ENCODE measurements around the gene GLRX3.
A peak's percentile ranks its signal among the peaks of the same experiment; 100 is the strongest.

The GLRX3 gene

GRCh38 chr10:130185591-130185990, 49.4 kb downstream of the GLRX3 start:
- Histone ChIP-seq H3K4me3 (ENCODE audit: low read length in 2 of 2) (no peak overlapping the region), H3K4me1 (ENCODE audit: control insufficient read depth in 2 of 2, insufficient read depth in 2 of 2, low read length in 2 of 2) (peaks cover 0 to under 1% of the 10 kb centered on the region in 2 donors), H3K36me3 (ENCODE audit: control insufficient read depth in 2 of 2, insufficient read depth in 2 of 2, low read length in 2 of 2) (peaks cover 32 to 38% of the 10 kb centered on the region in 2 donors), H3K27me3 (ENCODE audit: control insufficient read depth in 2 of 2, insufficient read depth in 2 of 2, low read length in 2 of 2) (no peaks in the 10 kb centered on the region), H3K27ac (ENCODE audit: low read depth in 2 of 2, low read length in 2 of 2) (no peak overlapping the region), H3K9ac (ENCODE audit: low read depth in 1 of 2, low read length in 2 of 2) (no peak overlapping the region), H3K9me3 (ENCODE audit: control insufficient read depth in 2 of 2, low read length in 2 of 2) (no peaks in the 10 kb centered on the region)

- Histone ChIP-seq H3K9ac (ENCODE audit: low read depth in 1 of 2, low read length in 2 of 2) (no peak overlapping the region), H3K36me3 (ENCODE audit: control insufficient read depth in 2 of 2, insufficient read depth in 2 of 2, low read length in 2 of 2) (peaks cover 16 to 22% of the 10 kb centered on the region in 2 donors), H3K9me3 (ENCODE audit: control insufficient read depth in 2 of 2, low read length in 2 of 2) (no peaks in the 10 kb centered on the region), H3K27me3 (ENCODE audit: control insufficient read depth in 2 of 2, insufficient read depth in 2 of 2, low read length in 2 of 2) (no peaks in the 10 kb centered on the region), H3K4me1 (ENCODE audit: control insufficient read depth in 2 of 2, insufficient read depth in 2 of 2, low read length in 2 of 2) (peaks cover 0 to 4% of the 10 kb centered on the region in 2 donors), H3K4me3 (ENCODE audit: low read length in 2 of 2) (no peak overlapping the region), H3K27ac (ENCODE audit: low read depth in 2 of 2, low read length in 2 of 2) (no peak overlapping the region)
Observed at GRCh38 chr10:130188195-130189175, 52.3 kb downstream of the GLRX3 start.

GRCh38 chr10:130189608-130190054, 53.4 kb downstream of the GLRX3 start:
- no peak overlapping the region for H3K27ac ChIP-seq (ENCODE audit: low read depth in 2 of 2, low read length in 2 of 2)
- H3K36me3 ChIP-seq (ENCODE audit: control insufficient read depth in 2 of 2, insufficient read depth in 2 of 2, low read length in 2 of 2) = peaks cover 10 to 14% of the 10 kb centered on the region in 2 donors
- no peaks in the 10 kb centered on the region for H3K27me3 ChIP-seq (ENCODE audit: control insufficient read depth in 2 of 2, insufficient read depth in 2 of 2, low read length in 2 of 2)
- H3K4me1 ChIP-seq (ENCODE audit: control insufficient read depth in 2 of 2, insufficient read depth in 2 of 2, low read length in 2 of 2) = peaks cover 0 to 4% of the 10 kb centered on the region in 2 donors
- no peaks in the 10 kb centered on the region for H3K9me3 ChIP-seq (ENCODE audit: control insufficient read depth in 2 of 2, low read length in 2 of 2)
- H3K9ac ChIP-seq (ENCODE audit: low read depth in 1 of 2, low read length in 2 of 2) = no peak overlapping the region
- no peak overlapping the region for H3K4me3 ChIP-seq (ENCODE audit: low read length in 2 of 2)

GRCh38 chr10:130190055-130190736, 54.0 kb downstream of the GLRX3 start:
- Histone ChIP-seq H3K4me3 (ENCODE audit: low read length in 2 of 2) (peak overlapping the region; percentile 57 to 66), H3K4me1 (ENCODE audit: control insufficient read depth in 2 of 2, insufficient read depth in 2 of 2, low read length in 2 of 2) (peaks cover 0 to 4% of the 10 kb centered on the region in 2 donors), H3K9me3 (ENCODE audit: control insufficient read depth in 2 of 2, low read length in 2 of 2) (no peaks in the 10 kb centered on the region), H3K27ac (ENCODE audit: low read depth in 2 of 2, low read length in 2 of 2) (no peak overlapping the region), H3K27me3 (ENCODE audit: control insufficient read depth in 2 of 2, insufficient read depth in 2 of 2, low read length in 2 of 2) (no peaks in the 10 kb centered on the region), H3K36me3 (ENCODE audit: control insufficient read depth in 2 of 2, insufficient read depth in 2 of 2, low read length in 2 of 2) (peaks cover 4 to 8% of the 10 kb centered on the region in 2 donors), H3K9ac (ENCODE audit: low read depth in 1 of 2, low read length in 2 of 2) (peak overlapping the region in 1 of 2 donors; percentile 59)

- Histone ChIP-seq H3K9me3 (ENCODE audit: control insufficient read depth in 2 of 2, low read length in 2 of 2) (no peaks in the 10 kb centered on the region), H3K27ac (ENCODE audit: low read depth in 2 of 2, low read length in 2 of 2) (no peak overlapping the region), H3K27me3 (ENCODE audit: control insufficient read depth in 2 of 2, insufficient read depth in 2 of 2, low read length in 2 of 2) (no peaks in the 10 kb centered on the region), H3K4me3 (ENCODE audit: low read length in 2 of 2) (peak overlapping the region; percentile 57 to 66), H3K9ac (ENCODE audit: low read depth in 1 of 2, low read length in 2 of 2) (peak overlapping the region in 1 of 2 donors; percentile 59), H3K4me1 (ENCODE audit: control insufficient read depth in 2 of 2, insufficient read depth in 2 of 2, low read length in 2 of 2) (peaks cover 0 to 4% of the 10 kb centered on the region in 2 donors), H3K36me3 (ENCODE audit: control insufficient read depth in 2 of 2, insufficient read depth in 2 of 2, low read length in 2 of 2) (peaks cover 0 to 6% of the 10 kb centered on the region in 2 donors)
Observed at GRCh38 chr10:130190737-130191115, 54.5 kb downstream of the GLRX3 start.

- Histone ChIP-seq H3K4me3 (ENCODE audit: low read length in 2 of 2) (no peak overlapping the region), H3K27me3 (ENCODE audit: control insufficient read depth in 2 of 2, insufficient read depth in 2 of 2, low read length in 2 of 2) (no peaks in the 10 kb centered on the region), H3K27ac (ENCODE audit: low read depth in 2 of 2, low read length in 2 of 2) (no peak overlapping the region), H3K4me1 (ENCODE audit: control insufficient read depth in 2 of 2, insufficient read depth in 2 of 2, low read length in 2 of 2) (peaks cover 0 to 4% of the 10 kb centered on the region in 2 donors), H3K9me3 (ENCODE audit: control insufficient read depth in 2 of 2, low read length in 2 of 2) (no peaks in the 10 kb centered on the region), H3K36me3 (ENCODE audit: control insufficient read depth in 2 of 2, insufficient read depth in 2 of 2, low read length in 2 of 2) (peaks cover 0 to 6% of the 10 kb centered on the region in 2 donors), H3K9ac (ENCODE audit: low read depth in 1 of 2, low read length in 2 of 2) (no peak overlapping the region)
Observed at GRCh38 chr10:130191380-130191779, 55.2 kb downstream of the GLRX3 start.

- H3K4me1 ChIP-seq (ENCODE audit: control insufficient read depth in 2 of 2, insufficient read depth in 2 of 2, low read length in 2 of 2) = peaks cover 0 to 4% of the 10 kb centered on the region in 2 donors
- H3K9me3 ChIP-seq (ENCODE audit: control insufficient read depth in 2 of 2, low read length in 2 of 2) = no peaks in the 10 kb centered on the region
- no peak overlapping the region for H3K27ac ChIP-seq (ENCODE audit: low read depth in 2 of 2, low read length in 2 of 2)
- no peak overlapping the region for H3K9ac ChIP-seq (ENCODE audit: low read depth in 1 of 2, low read length in 2 of 2)
- peaks cover 0 to 3% of the 10 kb centered on the region in 2 donors for H3K36me3 ChIP-seq (ENCODE audit: control insufficient read depth in 2 of 2, insufficient read depth in 2 of 2, low read length in 2 of 2)
- H3K27me3 ChIP-seq (ENCODE audit: control insufficient read depth in 2 of 2, insufficient read depth in 2 of 2, low read length in 2 of 2) = no peaks in the 10 kb centered on the region
- no peak overlapping the region for H3K4me3 ChIP-seq (ENCODE audit: low read length in 2 of 2)
Observed at GRCh38 chr10:130192276-130192848, 56.2 kb downstream of the GLRX3 start.

GRCh38 chr10:130193033-130193432, 56.8 kb downstream of the GLRX3 start:
- H3K36me3 ChIP-seq (ENCODE audit: control insufficient read depth in 2 of 2, insufficient read depth in 2 of 2, low read length in 2 of 2) = no peaks in the 10 kb centered on the region

GRCh38 chr10:130193493-130194193, 57.5 kb downstream of the GLRX3 start:
- Histone ChIP-seq H3K4me1 (ENCODE audit: control insufficient read depth in 2 of 2, insufficient read depth in 2 of 2, low read length in 2 of 2) (peaks cover 0 to 4% of the 10 kb centered on the region in 2 donors), H3K9ac (ENCODE audit: low read depth in 1 of 2, low read length in 2 of 2) (no peak overlapping the region), H3K4me3 (ENCODE audit: low read length in 2 of 2) (no peak overlapping the region), H3K36me3 (ENCODE audit: control insufficient read depth in 2 of 2, insufficient read depth in 2 of 2, low read length in 2 of 2) (no peaks in the 10 kb centered on the region), H3K9me3 (ENCODE audit: control insufficient read depth in 2 of 2, low read length in 2 of 2) (no peaks in the 10 kb centered on the region), H3K27ac (ENCODE audit: low read depth in 2 of 2, low read length in 2 of 2) (no peak overlapping the region), H3K27me3 (ENCODE audit: control insufficient read depth in 2 of 2, insufficient read depth in 2 of 2, low read length in 2 of 2) (no peaks in the 10 kb centered on the region)

More at GRCh38 chr10:130193033-130193432, 56.8 kb downstream of the GLRX3 start:
- H3K9ac ChIP-seq (ENCODE audit: low read depth in 1 of 2, low read length in 2 of 2) = no peak overlapping the region
- peaks cover 0 to 4% of the 10 kb centered on the region in 2 donors for H3K4me1 ChIP-seq (ENCODE audit: control insufficient read depth in 2 of 2, insufficient read depth in 2 of 2, low read length in 2 of 2)
- no peak overlapping the region for H3K4me3 ChIP-seq (ENCODE audit: low read length in 2 of 2)
- H3K9me3 ChIP-seq (ENCODE audit: control insufficient read depth in 2 of 2, low read length in 2 of 2) = no peaks in the 10 kb centered on the region
- no peak overlapping the region for H3K27ac ChIP-seq (ENCODE audit: low read depth in 2 of 2, low read length in 2 of 2)
- no peaks in the 10 kb centered on the region for H3K27me3 ChIP-seq (ENCODE audit: control insufficient read depth in 2 of 2, insufficient read depth in 2 of 2, low read length in 2 of 2)

Measured in mucosa of rectum (tissue), 2 donors.